SK-N-SH (cell line): Measurements from ENCODE around the gene CCDC106. TPM values are rescaled to one million over a fixed set of nuclear protein-coding genes. Genes with fewer than 3 reads are reported as not detected.

Experiments
- CTCF ChIA-PET: fragments of 300-600, 350-600 bp; formaldehyde crosslinking; extraction: SDS; loops from one replicate; lab custom pipeline; 2021; lab: Yijun Ruan, JAX
- POLR2A ChIA-PET: fragments of 350-600 bp; sonication (Branson Sonifier 250); formaldehyde crosslinking; extraction: SDS; loops from one replicate; lab custom pipeline; 2020; ENCODE audit warnings: antibody characterized with exemption, inconsistent platforms; lab: Yijun Ruan, JAX
- DNase-seq: peaks from one replicate; pipeline ENCODE4 v3.0.0; 2012
- H2AFZ ChIP-seq: fragments of 200-600 bp; sonication (generic); 2 replicates; pipeline ENCODE4 v1.8.1; 2016; ENCODE audit warnings: antibody characterized with exemption, mild to moderate bottlenecking, low read depth
- H3F3A ChIP-seq: fragments of 200-600 bp; sonication (generic); replicated peaks from 2 replicates; pipeline ENCODE3; 2016; ENCODE audit warnings: antibody characterized with exemption, mild to moderate bottlenecking; ENCODE audit not compliant: insufficient read depth
- H3K27ac ChIP-seq, 2 experiments: fragments of 200-500 bp in 1 of 2; fragments of 200-600 bp in 1 of 2; sonication (Bioruptor generic) in 1 of 2; sonication (generic), shearing (Covaris generic) in 1 of 2; 2 replicates each; pipeline versions ENCODE4 v1.5.1 to v1.6.1; 2014 to 2016; ENCODE audit warnings: low read depth in 2 of 2, inconsistent platforms in 1 of 2, low read length in 1 of 2, mild to moderate bottlenecking in 1 of 2, mixed read lengths in 1 of 2
- H3K27me3 ChIP-seq: fragments of 200-600 bp; sonication (generic), shearing (Covaris generic); 2 replicates; pipeline ENCODE4 v1.6.1; 2016; ENCODE audit warnings: mixed run types; ENCODE audit not compliant: insufficient read depth
- H3K36me3 ChIP-seq, 2 experiments: fragments of 200-500 bp in 1 of 2; fragments of 200-600 bp in 1 of 2; sonication (Bioruptor generic) in 1 of 2; sonication (generic) in 1 of 2; replicated peaks in 1 of 2; 2 replicates each; pipeline versions ENCODE3 to v1.5.1; 2014 to 2016; ENCODE audit warnings: low read length in 1 of 2, mild to moderate bottlenecking in 1 of 2; ENCODE audit not compliant: insufficient read depth in 2 of 2, control insufficient read depth in 1 of 2
- H3K4me1 ChIP-seq, 2 experiments: fragments of 200-500 bp in 1 of 2; fragments of 200-600 bp in 1 of 2; sonication (Bioruptor generic) in 1 of 2; sonication (generic), shearing (Covaris generic) in 1 of 2; 2 replicates each; pipeline versions ENCODE4 v1.5.1 to v1.6.1; 2014 to 2016; ENCODE audit warnings: low read depth in 1 of 2, low read length in 1 of 2, mixed run types in 1 of 2; ENCODE audit not compliant: insufficient read depth in 2 of 2, control insufficient read depth in 1 of 2
- H3K4me2 ChIP-seq: fragments of 200-600 bp; sonication (generic), shearing (Covaris generic); 2 replicates; pipeline ENCODE4 v1.6.1; 2017; ENCODE audit warnings: mixed run types
- H3K4me3 ChIP-seq, 2 experiments: fragments of 200-500 bp in 1 of 2; fragments of 200-600 bp in 1 of 2; sonication (Bioruptor generic) in 1 of 2; sonication (generic), shearing (Covaris generic) in 1 of 2; 2 replicates each; pipeline versions ENCODE4 v1.5.1 to v1.8.1; 2014 to 2016; ENCODE audit warnings: low read depth in 2 of 2, inconsistent platforms in 1 of 2, low read length in 1 of 2, mild to moderate bottlenecking in 1 of 2, mixed read lengths in 1 of 2, moderate library complexity in 1 of 2
- H3K79me2 ChIP-seq: fragments of 200-600 bp; sonication (generic); 2 replicates; pipeline ENCODE4 v1.8.1; 2017; ENCODE audit warnings: mild to moderate bottlenecking; ENCODE audit not compliant: insufficient read depth
- H3K9ac ChIP-seq: fragments of 200-600 bp; sonication (generic); 2 replicates; pipeline ENCODE4 v1.6.1; 2017; ENCODE audit warnings: mixed run types
- H3K9me2 ChIP-seq: fragments of 200-600 bp; sonication (generic); 2 replicates; pipeline ENCODE4 v1.6.1; 2017; ENCODE audit warnings: mixed run types
- H3K9me3 ChIP-seq: fragments of 200-600 bp; sonication (generic); 2 replicates; pipeline ENCODE4 v1.6.1; 2017; ENCODE audit warnings: mixed run types, mild to moderate bottlenecking, moderate library complexity
- H4K20me1 ChIP-seq: fragments of 200-600 bp; sonication (generic); 2 replicates; pipeline ENCODE4 v1.6.1; 2017; ENCODE audit warnings: mild to moderate bottlenecking, mixed run types; ENCODE audit not compliant: insufficient read depth
- CHD2 ChIP-seq: fragments of 150-350 bp; IDR thresholded peaks from 2 replicates; pipeline ENCODE4 v1.6.1; 2018; ENCODE audit warnings: low read length; ENCODE audit not compliant: partially characterized antibody
- EZH2phosphoT487 ChIP-seq: fragments of 200-600 bp; sonication (generic); IDR thresholded peaks from 2 replicates; pipeline ENCODE4 v1.6.1; 2017; ENCODE audit warnings: low read depth, mixed run types, mild to moderate bottlenecking, antibody characterized with exemption, moderate library complexity, borderline replicate concordance
- FOXJ3 ChIP-seq: sonication (generic); formaldehyde crosslinking; IDR thresholded peaks from 2 replicates; pipeline ENCODE4 v1.5.1; 2020; ENCODE audit warnings: mild to moderate bottlenecking, missing genetic modification reagents
- FOXM1 ChIP-seq: IDR thresholded peaks from 2 replicates; pipeline ENCODE4 v1.4.0; 2012; ENCODE audit warnings: low read depth, mild to moderate bottlenecking
- GABPA ChIP-seq: IDR thresholded peaks from 2 replicates; pipeline ENCODE4 v1.4.0; 2012; ENCODE audit warnings: low read depth, mild to moderate bottlenecking
- MXI1 ChIP-seq: IDR thresholded peaks from 2 replicates; pipeline ENCODE4 v1.6.1; 2012; ENCODE audit warnings: mild to moderate bottlenecking, low read depth, low read length, improper control_type of control experiment
- PBX3 ChIP-seq: IDR thresholded peaks from 2 replicates; pipeline ENCODE4; 2012
- POLR2AphosphoS5 ChIP-seq: IDR thresholded peaks from 2 replicates; pipeline ENCODE4 v1.6.1; 2012; ENCODE audit warnings: low read depth, low read length
- REST ChIP-seq: IDR thresholded peaks from 2 replicates; pipeline ENCODE4 v1.6.1; 2012; ENCODE audit warnings: mild to moderate bottlenecking, low read depth, low read length, moderate library complexity
- RXRA ChIP-seq: IDR thresholded peaks from 2 replicates; pipeline ENCODE4 v1.4.0; 2012; ENCODE audit warnings: low read depth, mild to moderate bottlenecking, borderline replicate concordance
- SIN3A ChIP-seq: IDR thresholded peaks from 2 replicates; pipeline ENCODE4 v1.6.1; 2012; ENCODE audit warnings: low read depth, mild to moderate bottlenecking, low read length, moderate library complexity, borderline replicate concordance
- SMC3 ChIP-seq: IDR thresholded peaks from 2 replicates; pipeline ENCODE4 v1.6.1; 2012; ENCODE audit warnings: low read depth, low read length, improper control_type of control experiment
- TCF12 ChIP-seq: IDR thresholded peaks from 2 replicates; pipeline ENCODE4 v1.4.0; 2012
- TEAD4 ChIP-seq: IDR thresholded peaks from 2 replicates; pipeline ENCODE4 v1.4.0; 2012; ENCODE audit warnings: mild to moderate bottlenecking, borderline replicate concordance; ENCODE audit not compliant: insufficient read depth
- YY1 ChIP-seq: IDR thresholded peaks from 2 replicates; pipeline ENCODE4 v1.4.0; 2012; ENCODE audit warnings: low read depth, mild to moderate bottlenecking
- WGBS: methylation state at CpG from one replicate; pipeline ENCODE4 v1.1.6; 2017; ENCODE audit warnings: low lambda C conversion rate; 5-methylcytosine and 5-hydroxymethylcytosine counted together
- polyA plus RNA-seq, 3 experiments: library from polyadenylated mRNA; depleted of rRNA; stranded (reverse); fragments of >200 nt; gene quantifications; 2 replicates each; pipeline ENCODE4 v1.2.3, GENCODE V29; 2012
- TF ChIP-seq, protein P1 (sequence below): fragments of 150-350 bp; IDR thresholded peaks from 2 replicates; pipeline ENCODE4 v1.6.1; 2016; ENCODE audit warnings: mild to moderate bottlenecking, low read depth, low read length
- TF ChIP-seq, protein P2 (sequence below): fragments of 150-350 bp; IDR thresholded peaks from 2 replicates; pipeline ENCODE4 v1.6.1; 2017; ENCODE audit warnings: antibody characterized with exemption, low read length, low read depth, borderline replicate concordance
- TF ChIP-seq, protein P3 (sequence below): IDR thresholded peaks from 2 replicates; pipeline ENCODE4 v1.4.0; 2012; ENCODE audit warnings: low read depth, borderline replicate concordance

Gene CCDC106
- polyA plus RNA-seq, 1 of the 3 experiments (the other 2 are of a cell fraction) = 27.1 TPM

DNA sequence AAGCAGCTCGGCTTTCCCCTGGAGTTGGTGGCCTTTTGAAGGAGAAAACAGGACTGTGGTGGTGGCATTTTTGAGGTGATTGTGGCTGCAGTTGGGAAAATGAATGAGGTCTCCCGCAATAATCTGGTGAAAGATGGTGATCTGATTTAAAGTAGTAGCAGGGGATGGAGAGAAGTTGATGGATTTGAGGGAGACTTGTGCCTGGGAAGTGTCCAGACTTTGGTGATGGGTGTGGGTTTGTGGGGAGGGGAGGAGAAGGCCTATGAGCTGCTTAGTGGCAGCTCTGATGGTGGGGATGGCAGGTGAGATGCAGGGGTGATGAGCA, 23.0 kb downstream of the CCDC106 start:
- ChIA-PET POLR2A (interaction anchor here (1.3 to 1.4 kb wide), 2 partner anchors 13 to 17 kb away, joined by 3 to 4 read pairs; partner anchors contain the start of gene U2AF2), CTCF (interaction anchor here (0.7 to 2.4 kb wide), 12 partner anchors 8 to 47 kb away, joined by 3 to 34 read pairs (median 6); partner anchors contain the start of genes U2AF2, ZNF581 and ZNF784)
- no peak for DNase-seq
- no peak overlapping the region for H3K9ac ChIP-seq
- H3K4me1 ChIP-seq = peaks cover 7 to 10% of the 10 kb centered on the region in 2 experiments; a peak in 3 of 4 replicates
- no peak overlapping the region for H3K4me2 ChIP-seq
- H3K27ac ChIP-seq = no peak overlapping the region
- H3K9me2 ChIP-seq = no peaks in the 10 kb centered on the region
- no peak overlapping the region for H2AFZ ChIP-seq
- peaks cover 81% of the 10 kb centered on the region for H4K20me1 ChIP-seq
- peaks cover 21 to 53% of the 10 kb centered on the region in 2 experiments for H3K36me3 ChIP-seq
- H3K9me3 ChIP-seq = no peaks in the 10 kb centered on the region
- no peaks in the 10 kb centered on the region for H3K27me3 ChIP-seq
- WGBS = 59% methylated on average over 2 of the region's 2 CpGs
- TF ChIP-seq FOXJ3 (CRISPR knock-in tag) (no peak), FOXM1 (no peak), YY1 (no peak), EZH2phosphoT487 (no peak), CHD2 (no peak), REST (no peak)
- H3K4me3 ChIP-seq = no peak overlapping the region
- peaks cover 86% of the 10 kb centered on the region for H3K79me2 ChIP-seq
- H3F3A ChIP-seq = peaks cover 38% of the 10 kb centered on the region

- no peak overlapping the region for H2AFZ ChIP-seq
- no peaks in the 10 kb centered on the region for H3K9me3 ChIP-seq
- H3K36me3 ChIP-seq = peaks cover 16 to 45% of the 10 kb centered on the region in 2 experiments
- peaks cover 38% of the 10 kb centered on the region for H3F3A ChIP-seq
- H3K4me3 ChIP-seq = no peak overlapping the region
- TF ChIP-seq TEAD4 (no peak), SIN3A (no peak), POLR2AphosphoS5 (no peak), MXI1 (no peak), TCF12 (no peak), RXRA (no peak), PBX3 (no peak), GABPA (no peak), SMC3 (no peak), FOXJ3 (CRISPR knock-in tag) (no peak)
- TF ChIP-seq, protein P1, sequence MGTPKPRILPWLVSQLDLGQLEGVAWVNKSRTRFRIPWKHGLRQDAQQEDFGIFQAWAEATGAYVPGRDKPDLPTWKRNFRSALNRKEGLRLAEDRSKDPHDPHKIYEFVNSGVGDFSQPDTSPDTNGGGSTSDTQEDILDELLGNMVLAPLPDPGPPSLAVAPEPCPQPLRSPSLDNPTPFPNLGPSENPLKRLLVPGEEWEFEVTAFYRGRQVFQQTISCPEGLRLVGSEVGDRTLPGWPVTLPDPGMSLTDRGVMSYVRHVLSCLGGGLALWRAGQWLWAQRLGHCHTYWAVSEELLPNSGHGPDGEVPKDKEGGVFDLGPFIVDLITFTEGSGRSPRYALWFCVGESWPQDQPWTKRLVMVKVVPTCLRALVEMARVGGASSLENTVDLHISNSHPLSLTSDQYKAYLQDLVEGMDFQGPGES = no peak
- TF ChIP-seq, protein P2, sequence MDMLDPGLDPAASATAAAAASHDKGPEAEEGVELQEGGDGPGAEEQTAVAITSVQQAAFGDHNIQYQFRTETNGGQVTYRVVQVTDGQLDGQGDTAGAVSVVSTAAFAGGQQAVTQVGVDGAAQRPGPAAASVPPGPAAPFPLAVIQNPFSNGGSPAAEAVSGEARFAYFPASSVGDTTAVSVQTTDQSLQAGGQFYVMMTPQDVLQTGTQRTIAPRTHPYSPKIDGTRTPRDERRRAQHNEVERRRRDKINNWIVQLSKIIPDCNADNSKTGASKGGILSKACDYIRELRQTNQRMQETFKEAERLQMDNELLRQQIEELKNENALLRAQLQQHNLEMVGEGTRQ = no peak
- TF ChIP-seq, protein P3, sequence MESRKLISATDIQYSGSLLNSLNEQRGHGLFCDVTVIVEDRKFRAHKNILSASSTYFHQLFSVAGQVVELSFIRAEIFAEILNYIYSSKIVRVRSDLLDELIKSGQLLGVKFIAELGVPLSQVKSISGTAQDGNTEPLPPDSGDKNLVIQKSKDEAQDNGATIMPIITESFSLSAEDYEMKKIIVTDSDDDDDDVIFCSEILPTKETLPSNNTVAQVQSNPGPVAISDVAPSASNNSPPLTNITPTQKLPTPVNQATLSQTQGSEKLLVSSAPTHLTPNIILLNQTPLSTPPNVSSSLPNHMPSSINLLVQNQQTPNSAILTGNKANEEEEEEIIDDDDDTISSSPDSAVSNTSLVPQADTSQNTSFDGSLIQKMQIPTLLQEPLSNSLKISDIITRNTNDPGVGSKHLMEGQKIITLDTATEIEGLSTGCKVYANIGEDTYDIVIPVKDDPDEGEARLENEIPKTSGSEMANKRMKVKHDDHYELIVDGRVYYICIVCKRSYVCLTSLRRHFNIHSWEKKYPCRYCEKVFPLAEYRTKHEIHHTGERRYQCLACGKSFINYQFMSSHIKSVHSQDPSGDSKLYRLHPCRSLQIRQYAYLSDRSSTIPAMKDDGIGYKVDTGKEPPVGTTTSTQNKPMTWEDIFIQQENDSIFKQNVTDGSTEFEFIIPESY = no peak
- TF ChIP-seq, all 33 proteins: peak for 0
- H3K27ac ChIP-seq = peak overlapping the region in 1 of 2 experiments; percentile 33; a peak in 2 of 4 replicates
- H4K20me1 ChIP-seq = peaks cover 79% of the 10 kb centered on the region
- POLR2A ChIA-PET = no interaction called here
- no peak overlapping the region for H3K4me2 ChIP-seq
- no peak overlapping the region for H3K9ac ChIP-seq
- H3K79me2 ChIP-seq = peaks cover 86% of the 10 kb centered on the region
- no peaks in the 10 kb centered on the region for H3K27me3 ChIP-seq
- WGBS = 93% methylated on average over 5 of the region's 5 CpGs
- CTCF ChIA-PET = interaction anchor here (0.6 to 2.4 kb wide), 6 partner anchors 9 to 39 kb away, joined by 3 to 34 read pairs (median 8); partner anchors contain the start of gene ZNF581
- H3K4me1 ChIP-seq = peaks cover 7 to 23% of the 10 kb centered on the region in 2 experiments; a peak in 3 of 4 replicates
- no peaks in the 10 kb centered on the region for H3K9me2 ChIP-seq
- no peak for DNase-seq
Measured at GRCh38 chr19:55672418-55672817, 24.4 kb downstream of the CCDC106 start.
